Coronary artery (tissue), 2 donors: ENCODE measurements around the gene SRCAP.
A peak's percentile ranks its signal among the peaks of the same experiment; 100 is the strongest.

ENCODE experiments used
- DNase-seq: peaks from one replicate; pipeline ENCODE4 v3.0.0-alpha.2; 2017; ENCODE audit warnings: low spot score
- H3K27ac ChIP-seq, 2 donors: fragments of 200-600 bp; sonication (generic); one replicate each; pipeline ENCODE4 v1.5.1; 2016 to 2019
- H3K4me3 ChIP-seq: fragments of 200-600 bp; sonication (generic); 2 replicates; pipeline ENCODE4 v1.5.1; 2016; ENCODE audit warnings: mild to moderate bottlenecking, moderate library complexity
- TF ChIP-seq, protein P1 (sequence below): fragments of 200-600 bp; sonication (generic); IDR thresholded peaks from one replicate; pipeline ENCODE4 v1.5.1; 2019; ENCODE audit warnings: antibody characterized with exemption

SRCAP gene

GRCh38 chr16:30736995-30737793 lies 38.2 kb downstream of the SRCAP start:
- Histone ChIP-seq H3K27ac (no peak overlapping the region), H3K4me3 (no peak overlapping the region)
- TF ChIP-seq, protein P1, sequence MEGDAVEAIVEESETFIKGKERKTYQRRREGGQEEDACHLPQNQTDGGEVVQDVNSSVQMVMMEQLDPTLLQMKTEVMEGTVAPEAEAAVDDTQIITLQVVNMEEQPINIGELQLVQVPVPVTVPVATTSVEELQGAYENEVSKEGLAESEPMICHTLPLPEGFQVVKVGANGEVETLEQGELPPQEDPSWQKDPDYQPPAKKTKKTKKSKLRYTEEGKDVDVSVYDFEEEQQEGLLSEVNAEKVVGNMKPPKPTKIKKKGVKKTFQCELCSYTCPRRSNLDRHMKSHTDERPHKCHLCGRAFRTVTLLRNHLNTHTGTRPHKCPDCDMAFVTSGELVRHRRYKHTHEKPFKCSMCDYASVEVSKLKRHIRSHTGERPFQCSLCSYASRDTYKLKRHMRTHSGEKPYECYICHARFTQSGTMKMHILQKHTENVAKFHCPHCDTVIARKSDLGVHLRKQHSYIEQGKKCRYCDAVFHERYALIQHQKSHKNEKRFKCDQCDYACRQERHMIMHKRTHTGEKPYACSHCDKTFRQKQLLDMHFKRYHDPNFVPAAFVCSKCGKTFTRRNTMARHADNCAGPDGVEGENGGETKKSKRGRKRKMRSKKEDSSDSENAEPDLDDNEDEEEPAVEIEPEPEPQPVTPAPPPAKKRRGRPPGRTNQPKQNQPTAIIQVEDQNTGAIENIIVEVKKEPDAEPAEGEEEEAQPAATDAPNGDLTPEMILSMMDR = no peak
- DNase-seq = no peak

DNA sequence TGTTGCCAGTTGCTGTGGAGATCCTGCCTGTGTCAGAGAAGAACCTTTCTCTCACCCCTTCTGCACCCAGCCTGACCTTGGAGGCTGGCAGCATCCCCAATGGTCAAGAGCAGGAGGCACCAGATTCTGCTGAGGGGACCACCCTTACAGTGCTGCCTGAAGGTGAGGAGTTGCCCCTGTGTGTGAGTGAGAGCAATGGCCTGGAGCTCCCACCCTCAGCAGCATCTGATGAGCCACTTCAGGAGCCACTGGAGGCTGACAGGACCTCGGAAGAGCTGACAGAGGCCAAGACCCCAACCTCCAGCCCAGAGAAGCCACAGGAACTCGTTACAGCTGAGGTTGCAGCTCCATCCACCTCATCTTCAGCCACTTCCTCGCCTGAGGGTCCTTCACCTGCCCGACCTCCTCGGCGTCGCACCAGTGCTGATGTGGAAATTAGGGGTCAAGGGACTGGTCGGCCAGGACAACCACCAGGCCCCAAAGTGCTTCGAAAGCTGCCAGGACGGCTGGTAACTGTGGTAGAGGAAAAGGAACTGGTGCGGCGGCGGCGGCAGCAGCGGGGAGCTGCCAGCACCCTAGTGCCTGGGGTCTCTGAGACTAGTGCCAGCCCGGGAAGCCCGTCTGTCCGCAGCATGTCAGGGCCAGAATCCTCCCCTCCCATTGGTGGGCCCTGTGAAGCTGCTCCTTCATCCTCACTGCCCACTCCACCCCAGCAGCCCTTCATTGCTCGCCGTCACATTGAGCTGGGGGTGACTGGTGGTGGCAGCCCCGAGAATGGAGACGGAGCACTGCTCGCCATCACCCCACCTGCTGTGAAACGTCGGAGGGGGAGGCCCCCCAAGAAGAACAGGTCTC lies 39.0 kb downstream of the SRCAP start:
- H3K27ac ChIP-seq = no peak overlapping the region
- DNase-seq = no peak
- no peak overlapping the region for H3K4me3 ChIP-seq
- TF ChIP-seq, protein P1 = no peak

DNA sequence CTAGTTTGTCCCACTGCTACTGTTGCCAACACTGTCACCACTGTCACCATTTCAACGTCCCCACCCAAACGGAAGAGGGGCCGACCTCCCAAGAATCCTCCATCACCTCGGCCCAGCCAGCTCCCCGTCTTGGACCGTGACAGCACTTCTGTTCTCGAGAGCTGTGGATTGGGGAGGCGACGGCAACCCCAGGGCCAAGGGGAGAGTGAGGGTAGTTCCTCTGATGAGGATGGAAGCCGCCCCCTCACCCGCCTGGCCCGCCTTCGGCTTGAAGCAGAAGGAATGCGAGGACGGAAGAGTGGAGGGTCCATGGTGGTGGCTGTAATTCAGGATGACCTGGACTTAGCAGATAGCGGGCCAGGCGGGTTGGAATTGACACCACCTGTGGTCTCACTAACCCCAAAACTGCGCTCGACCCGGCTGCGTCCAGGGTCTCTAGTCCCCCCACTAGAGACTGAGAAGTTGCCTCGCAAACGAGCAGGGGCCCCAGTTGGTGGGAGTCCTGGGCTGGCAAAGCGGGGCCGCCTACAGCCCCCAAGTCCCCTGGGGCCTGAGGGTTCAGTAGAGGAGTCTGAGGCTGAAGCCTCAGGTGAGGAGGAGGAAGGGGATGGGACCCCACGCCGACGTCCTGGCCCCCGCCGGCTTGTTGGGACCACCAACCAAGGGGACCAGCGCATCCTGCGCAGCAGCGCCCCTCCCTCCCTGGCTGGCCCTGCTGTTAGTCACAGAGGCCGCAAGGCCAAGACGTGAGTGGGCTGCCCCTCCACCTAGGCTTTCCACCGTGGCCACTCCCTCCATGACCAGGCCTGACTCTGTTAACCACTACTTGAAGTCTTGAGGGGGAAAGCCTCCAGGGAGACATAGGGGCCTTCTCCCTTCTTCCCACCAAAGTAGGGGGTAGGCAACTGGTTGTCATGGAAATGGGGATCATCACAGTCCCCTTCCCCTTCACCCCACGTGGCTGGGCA lies 40.3 kb downstream of the SRCAP start:
- no peak for DNase-seq
- H3K4me3 ChIP-seq = no peak overlapping the region
- peak overlapping the region; percentile 42 to 58 for H3K27ac ChIP-seq
- TF ChIP-seq, protein P1 = no peak

- H3K27ac ChIP-seq = peak overlapping the region; percentile 58 to 80
- peak overlapping the region; percentile 11 for H3K4me3 ChIP-seq
- peak; percentile 85 for DNase-seq
- TF ChIP-seq, protein P1 = no peak
Measured at GRCh38 chr16:30740364-30741251, 41.6 kb downstream of the SRCAP start.

GRCh38 chr16:30741461-30741914 lies 42.5 kb downstream of the SRCAP start:
- H3K27ac ChIP-seq = peak overlapping the region; percentile 58 to 80
- no peak for DNase-seq

More at GRCh38 chr16:30741461-30741914, 42.5 kb downstream of the SRCAP start:
- H3K4me3 ChIP-seq = no peak overlapping the region
- TF ChIP-seq, protein P1 = no peak
